ENCODE data around the gene SIGLEC1. TPM values are rescaled to one million over a fixed set of nuclear protein-coding genes. Genes with fewer than 3 reads are reported as not detected.

SIGLEC1 gene
- total RNA-seq, 1 donor from 2014 or later: not detected

- peaks cover 53% of the 10 kb centered on the region for H3K27me3 Mint-ChIP-seq (ENCODE audit: low read depth, unreplicated experiment)
- H4K20me1 ChIP-seq (ENCODE audit: insufficient read depth, low read length): no peaks in the 10 kb centered on the region
- no peak overlapping the region for H3K27ac ChIP-seq (ENCODE audit: low read depth, low read length)
- H3K9me3 Mint-ChIP-seq (ENCODE audit: unreplicated experiment): no peaks in the 10 kb centered on the region
- no peaks in the 10 kb centered on the region for H3K36me3 Mint-ChIP-seq (ENCODE audit: low read depth, unreplicated experiment)
- no peak for TF ChIP-seq EZH2 (IDR thresholded peaks at IDR 0.05; ENCODE audit: insufficient read depth, low read length)
- TF ChIP-seq, protein P1, sequence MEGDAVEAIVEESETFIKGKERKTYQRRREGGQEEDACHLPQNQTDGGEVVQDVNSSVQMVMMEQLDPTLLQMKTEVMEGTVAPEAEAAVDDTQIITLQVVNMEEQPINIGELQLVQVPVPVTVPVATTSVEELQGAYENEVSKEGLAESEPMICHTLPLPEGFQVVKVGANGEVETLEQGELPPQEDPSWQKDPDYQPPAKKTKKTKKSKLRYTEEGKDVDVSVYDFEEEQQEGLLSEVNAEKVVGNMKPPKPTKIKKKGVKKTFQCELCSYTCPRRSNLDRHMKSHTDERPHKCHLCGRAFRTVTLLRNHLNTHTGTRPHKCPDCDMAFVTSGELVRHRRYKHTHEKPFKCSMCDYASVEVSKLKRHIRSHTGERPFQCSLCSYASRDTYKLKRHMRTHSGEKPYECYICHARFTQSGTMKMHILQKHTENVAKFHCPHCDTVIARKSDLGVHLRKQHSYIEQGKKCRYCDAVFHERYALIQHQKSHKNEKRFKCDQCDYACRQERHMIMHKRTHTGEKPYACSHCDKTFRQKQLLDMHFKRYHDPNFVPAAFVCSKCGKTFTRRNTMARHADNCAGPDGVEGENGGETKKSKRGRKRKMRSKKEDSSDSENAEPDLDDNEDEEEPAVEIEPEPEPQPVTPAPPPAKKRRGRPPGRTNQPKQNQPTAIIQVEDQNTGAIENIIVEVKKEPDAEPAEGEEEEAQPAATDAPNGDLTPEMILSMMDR (IDR thresholded peaks at IDR 0.05; ENCODE audit: insufficient read depth, low read depth, low read length): no peak
- H2AFZ ChIP-seq (ENCODE audit: low read depth, low read length): no peak overlapping the region
- H3K4me1 ChIP-seq (ENCODE audit: insufficient read depth, low read length): no peaks in the 10 kb centered on the region
- H3K4me3 Mint-ChIP-seq (ENCODE audit: unreplicated experiment): no peak overlapping the region
- no peak overlapping the region for H3K9ac ChIP-seq (ENCODE audit: low read length)
- H3K4me1 Mint-ChIP-seq (ENCODE audit: low read depth, unreplicated experiment): no peaks in the 10 kb centered on the region
- no peak overlapping the region for H3K4me2 ChIP-seq (ENCODE audit: low read length)
- no peak for FAIRE-seq
- no peaks in the 10 kb centered on the region for H3K9me3 ChIP-seq (ENCODE audit: insufficient read depth, low read depth, low read length)
- H3K4me3 ChIP-seq (ENCODE audit: insufficient read depth, low read depth, low read length): no peak overlapping the region
- H3K79me2 ChIP-seq (ENCODE audit: insufficient read depth, low read length): no peaks in the 10 kb centered on the region
- H3K27me3 ChIP-seq (ENCODE audit: insufficient read depth, low read length): peaks cover 10% of the 10 kb centered on the region
- no peak overlapping the region for H3K27ac Mint-ChIP-seq (ENCODE audit: unreplicated experiment)
- no peaks in the 10 kb centered on the region for H3K36me3 ChIP-seq (ENCODE audit: insufficient read depth, low read length)
- DNase-seq (ENCODE audit: low read depth): no peak
Measured at GRCh38 chr20:3735768-3736167, 23.4 kb upstream of the SIGLEC1 start.

GRCh38 chr20:3734111-3734843 lies 21.9 kb upstream of the SIGLEC1 start:
- H3K4me1 ChIP-seq (ENCODE audit: insufficient read depth, low read length): no peaks in the 10 kb centered on the region
- H3K36me3 ChIP-seq (ENCODE audit: insufficient read depth, low read length): no peaks in the 10 kb centered on the region
- H3K9me3 ChIP-seq (ENCODE audit: insufficient read depth, low read depth, low read length): no peaks in the 10 kb centered on the region
- H3K4me3 Mint-ChIP-seq (ENCODE audit: unreplicated experiment): no peak overlapping the region
- no peak overlapping the region for H2AFZ ChIP-seq (ENCODE audit: low read depth, low read length)
- FAIRE-seq (no peak), DNase-seq (ENCODE audit: low read depth) (no peak)
- H4K20me1 ChIP-seq (ENCODE audit: insufficient read depth, low read length): no peaks in the 10 kb centered on the region
- H3K27ac ChIP-seq (ENCODE audit: low read depth, low read length): no peak overlapping the region
- peak overlapping the region; percentile 34 for H3K27ac Mint-ChIP-seq (ENCODE audit: unreplicated experiment)
- H3K27me3 ChIP-seq (ENCODE audit: insufficient read depth, low read length): peaks cover 13% of the 10 kb centered on the region
- peaks cover 64% of the 10 kb centered on the region for H3K27me3 Mint-ChIP-seq (ENCODE audit: low read depth, unreplicated experiment)
- H3K4me3 ChIP-seq (ENCODE audit: insufficient read depth, low read depth, low read length): no peak overlapping the region
- peaks cover 2% of the 10 kb centered on the region for H3K9me3 Mint-ChIP-seq (ENCODE audit: unreplicated experiment)
- no peaks in the 10 kb centered on the region for H3K4me1 Mint-ChIP-seq (ENCODE audit: low read depth, unreplicated experiment)
- H3K79me2 ChIP-seq (ENCODE audit: insufficient read depth, low read length): no peaks in the 10 kb centered on the region
- no peak overlapping the region for H3K4me2 ChIP-seq (ENCODE audit: low read length)
- H3K36me3 Mint-ChIP-seq (ENCODE audit: low read depth, unreplicated experiment): no peaks in the 10 kb centered on the region
- TF ChIP-seq, protein P1 (IDR thresholded peaks at IDR 0.05; ENCODE audit: insufficient read depth, low read depth, low read length): no peak
- no peak for TF ChIP-seq EZH2 (IDR thresholded peaks at IDR 0.05; ENCODE audit: insufficient read depth, low read length)
- no peak overlapping the region for H3K9ac ChIP-seq (ENCODE audit: low read length)

Measured in astrocyte (in vitro differentiated cells and primary cell).